SH-SY5Y (cell line): ENCODE results near the gene INSM1.

Source experiments
- GATA2 ChIP-seq: IDR thresholded peaks from 2 replicates; pipeline ENCODE4 v1.6.1; 2011; ENCODE audit warnings: mild to moderate bottlenecking, low read depth, low read length
- GATA3 ChIP-seq: IDR thresholded peaks from 2 replicates; pipeline ENCODE4 v1.6.1; 2011; ENCODE audit warnings: low read depth, mild to moderate bottlenecking, low read length, moderate library complexity

Gene INSM1

GRCh38 chr20:20395087-20395486, 27.2 kb downstream of the INSM1 start:
- no peak for TF ChIP-seq GATA2
- TF ChIP-seq GATA3: no peak

GRCh38 chr20:20395903-20396568, 28.1 kb downstream of the INSM1 start:
- TF ChIP-seq GATA2 (no peak), GATA3 (no peak)

- TF ChIP-seq GATA3 (no peak), GATA2 (no peak)
These were observed 28.9 kb downstream of the INSM1 start for GRCh38 chr20:20396794-20397193.

- TF ChIP-seq GATA3 (no peak), GATA2 (no peak)
These were observed 30.2 kb downstream of the INSM1 start for GRCh38 chr20:20398123-20398522.

GRCh38 chr20:20399531-20400500, 31.9 kb downstream of the INSM1 start:
- no peak for TF ChIP-seq GATA2
- no peak for TF ChIP-seq GATA3

GRCh38 chr20:20401991-20402390, 34.1 kb downstream of the INSM1 start:
- TF ChIP-seq GATA3 (no peak), GATA2 (no peak)

GRCh38 chr20:20404633-20405032, 36.7 kb downstream of the INSM1 start:
- no peak for TF ChIP-seq GATA3
- no peak for TF ChIP-seq GATA2

GRCh38 chr20:20405623-20406022, 37.7 kb downstream of the INSM1 start:
- TF ChIP-seq GATA3: no peak
- no peak for TF ChIP-seq GATA2

GRCh38 chr20:20406306-20406705, 38.4 kb downstream of the INSM1 start:
- TF ChIP-seq GATA2: no peak
- TF ChIP-seq GATA3: no peak

GRCh38 chr20:20407891-20408805, 40.2 kb downstream of the INSM1 start:
- peak; percentile 72 for TF ChIP-seq GATA2
- TF ChIP-seq GATA3: peak; percentile 51

GRCh38 chr20:20409331-20409730, 41.4 kb downstream of the INSM1 start:
- TF ChIP-seq GATA3 (no peak), GATA2 (no peak)

GRCh38 chr20:20410678-20411077, 42.8 kb downstream of the INSM1 start:
- peak; percentile 49; the same call in 1 of the 2 replicates for TF ChIP-seq GATA3
- TF ChIP-seq GATA2: peak; percentile 91

- TF ChIP-seq GATA3 (no peak), GATA2 (no peak)
These were observed 43.5 kb downstream of the INSM1 start for GRCh38 chr20:20411402-20411801.

GRCh38 chr20:20411836-20412235, 43.9 kb downstream of the INSM1 start:
- TF ChIP-seq GATA2: no peak
- TF ChIP-seq GATA3: no peak

GRCh38 chr20:20412750-20413149, 44.8 kb downstream of the INSM1 start:
- TF ChIP-seq GATA2 (no peak), GATA3 (no peak)
